K562 (cell line): ENCODE results near the gene SYMPK. TPM values are rescaled to one million over a fixed set of nuclear protein-coding genes. Genes with fewer than 3 reads are reported as not detected.

ENCODE experiments used
- CCNT2 ChIP-seq: IDR thresholded peaks from 2 replicates; pipeline ENCODE4 v1.6.1; 2011; ENCODE audit warnings: borderline replicate concordance, low read depth, mild to moderate bottlenecking, moderate library complexity, mixed read lengths, low read length; ENCODE audit not compliant: insufficient read length; ENCODE audit errors: extremely low read depth
- CHCHD3 ChIP-seq: fragments of 250-450 bp; sonication (Bioruptor Pico); IDR thresholded peaks from 2 replicates; pipeline ENCODE4 v2.1.2; 2022; ENCODE audit warnings: mild to moderate bottlenecking
- E2F5 ChIP-seq: sonication (generic); formaldehyde crosslinking; IDR thresholded peaks from 2 replicates; pipeline ENCODE4 v1.8.0; 2022; ENCODE audit warnings: mild to moderate bottlenecking, missing genetic modification reagents
- FOXJ2 ChIP-seq: fragments of 200-800 bp; sonication (Bioruptor generic); IDR thresholded peaks from 2 replicates; pipeline ENCODE4 v1.6.1; 2016; ENCODE audit warnings: missing genetic modification characterization, missing compliant biosample characterization
- HDGF ChIP-seq: fragments of 450-650 bp; IDR thresholded peaks from 2 replicates; pipeline ENCODE4 v1.6.1; 2016
- HMGN3 ChIP-seq: IDR thresholded peaks from 2 replicates; pipeline ENCODE4 v1.6.1; 2011; ENCODE audit warnings: borderline replicate concordance, low read depth, mild to moderate bottlenecking, mixed read lengths, low read length; ENCODE audit not compliant: insufficient read length; ENCODE audit errors: extremely low read depth
- LEF1 ChIP-seq: fragments of 450-650 bp; IDR thresholded peaks from 2 replicates; pipeline ENCODE4 v1.6.1; 2016; ENCODE audit warnings: mild to moderate bottlenecking
- MITF ChIP-seq: IDR thresholded peaks from 2 replicates; pipeline ENCODE4 v1.6.1; 2014; ENCODE audit warnings: antibody characterized with exemption
- MTA2 ChIP-seq: fragments of 450-650 bp; IDR thresholded peaks from 2 replicates; pipeline ENCODE4 v1.6.1; 2016; ENCODE audit warnings: low read depth
- NFE2 ChIP-seq: IDR thresholded peaks from 2 replicates; pipeline ENCODE4 v1.6.1; 2014; ENCODE audit warnings: antibody characterized with exemption, low read depth
- NR1H2 ChIP-seq: sonication (generic); formaldehyde crosslinking; IDR thresholded peaks from 2 replicates; pipeline ENCODE4 v1.4.0; 2020; ENCODE audit warnings: mild to moderate bottlenecking, missing genetic modification reagents
- PHF21A ChIP-seq: fragments of 450-650 bp; IDR thresholded peaks from 2 replicates; pipeline ENCODE4 v1.6.1; 2017; ENCODE audit warnings: low read depth, borderline replicate concordance
- PHTF2 ChIP-seq: fragments of 250-450 bp; sonication (Bioruptor Pico); IDR thresholded peaks from 2 replicates; pipeline ENCODE4 v1.5.0; 2021; ENCODE audit warnings: mild to moderate bottlenecking
- ZNF12 ChIP-seq: sonication (generic); formaldehyde crosslinking; IDR thresholded peaks from 2 replicates; pipeline ENCODE4 v1.4.0; 2020; ENCODE audit warnings: mild to moderate bottlenecking, missing genetic modification reagents
- ZNF263 ChIP-seq: sonication (generic); formaldehyde crosslinking; IDR thresholded peaks from 2 replicates; pipeline ENCODE4 v1.8.0; 2022; ENCODE audit warnings: mild to moderate bottlenecking, missing genetic modification reagents, borderline replicate concordance
- ZNF311 ChIP-seq: fragments of 250-450 bp; sonication (Bioruptor Pico); IDR thresholded peaks from 2 replicates; pipeline ENCODE4 v1.4.0; 2020; ENCODE audit warnings: mild to moderate bottlenecking, moderate library complexity
- polyA plus RNA-seq, 8 experiments: library from polyadenylated mRNA; depleted of rRNA in 4 of 8; stranded (reverse) in 5 of 8; unstranded in 3 of 8; fragments of >200 nt; fragmentation: Nextera tagmentation in 2 of 8; fragmentation: Illumina TruSeq in 1 of 8; extraction: Ambion mirVana in 2 of 8; extraction: Trizol in 1 of 8; gene quantifications; 2 replicates each; pipeline versions ENCODE4 v1.2.1 to v1.2.3, GENCODE V29; 2011 to 2014; ENCODE audit warnings: inconsistent platforms in 1 of 8, missing spikeins in 1 of 8
- total RNA-seq, 7 experiments: library from RNA; depleted of rRNA in 6 of 7; stranded (reverse); fragments of >200 nt in 6 of 7; fragmentation: Illumina TruSeq in 2 of 7; extraction: Trizol in 2 of 7; gene quantifications; 2 replicates each; pipeline versions ENCODE4 v1.2.1 to v1.2.3, GENCODE V29; 2011 to 2021; ENCODE audit warnings: low replicate concordance in 1 of 7
- TF ChIP-seq, protein P1 (sequence below): fragments of 150-350 bp; IDR thresholded peaks from 2 replicates; pipeline ENCODE4 v1.6.1; 2014; ENCODE audit warnings: low read depth, mild to moderate bottlenecking, low read length, borderline replicate concordance

The SYMPK gene
- total and polyA plus RNA-seq, 9 of the 15 experiments (the other 6 are each of a cell fraction or from before 2014, with no cell fraction given): 0.73 to 95.5 (median 58.4) TPM

DNA sequence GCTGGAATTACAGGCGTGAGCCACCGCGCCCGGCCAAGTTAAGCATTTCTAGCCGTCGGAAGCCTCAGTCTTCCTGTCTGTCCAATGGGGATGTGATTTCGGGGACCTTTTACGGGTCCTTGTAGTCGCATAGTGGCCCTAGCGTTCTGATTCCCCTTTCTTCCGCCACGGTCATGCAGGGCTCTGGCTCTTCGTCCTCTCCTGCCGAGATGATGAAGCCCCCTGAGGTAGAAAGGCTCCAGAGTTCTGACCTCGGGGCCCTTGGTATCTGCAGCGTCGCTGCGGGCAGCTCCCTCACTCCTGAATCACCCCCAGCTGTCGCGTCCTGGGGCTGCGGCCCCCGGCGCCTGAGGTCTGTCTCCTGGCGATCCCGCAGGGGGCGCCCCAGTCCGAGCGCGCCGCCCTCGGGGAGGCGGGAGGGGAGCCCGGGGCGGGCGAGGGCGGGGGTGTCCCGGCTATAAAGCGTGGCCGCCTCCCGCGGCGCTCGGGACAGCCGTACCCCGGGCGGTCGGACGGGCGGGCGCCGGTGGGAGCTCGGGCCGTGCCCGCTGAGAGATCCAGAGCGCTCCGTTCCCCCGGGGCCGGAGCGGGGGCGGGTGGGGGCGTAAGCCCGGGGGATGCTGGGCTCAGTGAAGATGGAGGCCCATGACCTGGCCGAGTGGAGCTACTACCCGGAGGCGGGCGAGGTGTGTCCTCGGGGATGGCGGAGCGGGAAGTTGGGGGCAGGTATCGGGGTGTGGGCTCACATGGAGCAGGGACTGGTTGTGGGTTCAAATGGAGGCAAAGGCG, 1.1 kb upstream of the SYMPK start, which contains the start of gene FOXA3 (continued):
- TF ChIP-seq, protein P1, sequence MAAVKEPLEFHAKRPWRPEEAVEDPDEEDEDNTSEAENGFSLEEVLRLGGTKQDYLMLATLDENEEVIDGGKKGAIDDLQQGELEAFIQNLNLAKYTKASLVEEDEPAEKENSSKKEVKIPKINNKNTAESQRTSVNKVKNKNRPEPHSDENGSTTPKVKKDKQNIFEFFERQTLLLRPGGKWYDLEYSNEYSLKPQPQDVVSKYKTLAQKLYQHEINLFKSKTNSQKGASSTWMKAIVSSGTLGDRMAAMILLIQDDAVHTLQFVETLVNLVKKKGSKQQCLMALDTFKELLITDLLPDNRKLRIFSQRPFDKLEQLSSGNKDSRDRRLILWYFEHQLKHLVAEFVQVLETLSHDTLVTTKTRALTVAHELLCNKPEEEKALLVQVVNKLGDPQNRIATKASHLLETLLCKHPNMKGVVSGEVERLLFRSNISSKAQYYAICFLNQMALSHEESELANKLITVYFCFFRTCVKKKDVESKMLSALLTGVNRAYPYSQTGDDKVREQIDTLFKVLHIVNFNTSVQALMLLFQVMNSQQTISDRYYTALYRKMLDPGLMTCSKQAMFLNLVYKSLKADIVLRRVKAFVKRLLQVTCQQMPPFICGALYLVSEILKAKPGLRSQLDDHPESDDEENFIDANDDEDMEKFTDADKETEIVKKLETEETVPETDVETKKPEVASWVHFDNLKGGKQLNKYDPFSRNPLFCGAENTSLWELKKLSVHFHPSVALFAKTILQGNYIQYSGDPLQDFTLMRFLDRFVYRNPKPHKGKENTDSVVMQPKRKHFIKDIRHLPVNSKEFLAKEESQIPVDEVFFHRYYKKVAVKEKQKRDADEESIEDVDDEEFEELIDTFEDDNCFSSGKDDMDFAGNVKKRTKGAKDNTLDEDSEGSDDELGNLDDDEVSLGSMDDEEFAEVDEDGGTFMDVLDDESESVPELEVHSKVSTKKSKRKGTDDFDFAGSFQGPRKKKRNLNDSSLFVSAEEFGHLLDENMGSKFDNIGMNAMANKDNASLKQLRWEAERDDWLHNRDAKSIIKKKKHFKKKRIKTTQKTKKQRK: no peak
- TF ChIP-seq CHCHD3 (CRISPR knock-in tag) (no peak), CCNT2 (peak; percentile 83), MTA2 (no peak), FOXJ2 (tag) (no peak), E2F5 (CRISPR knock-in tag) (no peak), ZNF263 (peak; percentile 38; the same call in 1 of the 2 replicates), ZNF311 (CRISPR knock-in tag) (no peak), ZNF12 (CRISPR knock-in tag) (no peak), NFE2 (no peak), PHF21A (no peak), MITF (no peak), LEF1 (no peak), HDGF (peak; percentile 96), PHTF2 (CRISPR knock-in tag) (no peak), NR1H2 (no peak), HMGN3 (no peak)
